Measurements from ENCODE around the gene ANKRD44. TPM values are rescaled to one million over a fixed set of nuclear protein-coding genes. Genes with fewer than 3 reads are reported as not detected.

Gene ANKRD44
- total RNA-seq, 1 experiment from 2014 or later, result 7.8 TPM

DNA sequence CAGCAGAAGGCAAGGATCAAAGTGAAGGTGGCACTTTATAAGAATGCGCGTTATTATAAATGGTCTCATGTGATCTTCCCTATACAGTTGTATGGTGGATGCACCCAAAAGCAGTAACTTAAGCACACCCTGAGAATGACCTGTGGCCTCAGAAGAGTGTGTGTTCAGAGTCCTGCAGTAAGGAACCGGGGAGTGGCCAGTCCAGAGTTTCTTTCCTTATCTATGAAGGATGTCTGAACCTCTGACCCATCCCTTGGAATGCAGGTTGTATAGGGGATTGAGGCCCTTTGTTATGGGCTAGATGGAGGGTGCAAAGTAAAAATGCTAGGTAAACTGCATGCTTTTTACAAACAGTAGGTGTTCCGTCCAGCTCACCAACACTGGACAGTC, 43.6 kb upstream of the ANKRD44 start:
- Histone ChIP-seq H3K27me3 (ENCODE audit: control insufficient read depth, insufficient read depth, low read length) (no peaks in the 10 kb centered on the region), H3K4me3 (ENCODE audit: low read depth in 2 of 2, low read length in 2 of 2) (no peak overlapping the region), H3K4me1 (ENCODE audit: control insufficient read depth, insufficient read depth, low read length) (no peaks in the 10 kb centered on the region), H3K9me3 (ENCODE audit: control insufficient read depth, insufficient read depth, low read depth, low read length) (no peaks in the 10 kb centered on the region), H3K27ac (ENCODE audit: low read length) (no peak overlapping the region), H3K36me3 (ENCODE audit: control insufficient read depth, insufficient read depth, low read length) (no peaks in the 10 kb centered on the region)
- ATAC-seq (no peak), DNase-seq (ENCODE audit: low read depth, low spot score) (no peak)
- in situ Hi-C loops (cut with HindIII; ENCODE audit: low pct_unique_long_range_greater_than_20kb, low sequenced_read_pairs) (no loop called here), intact Hi-C loops (cut with micrococcal nuclease; ENCODE audit: unreplicated experiment) (no loop called here)
- TF ChIP-seq SIN3A (IDR thresholded peaks at IDR 0.05; ENCODE audit: borderline replicate concordance, insufficient read depth, low read depth, low read length), result no peak
- no peak for TF ChIP-seq TCF7L2 (IDR thresholded peaks at IDR 0.05; ENCODE audit: low read depth, low read length)
- TF ChIP-seq, protein P1, sequence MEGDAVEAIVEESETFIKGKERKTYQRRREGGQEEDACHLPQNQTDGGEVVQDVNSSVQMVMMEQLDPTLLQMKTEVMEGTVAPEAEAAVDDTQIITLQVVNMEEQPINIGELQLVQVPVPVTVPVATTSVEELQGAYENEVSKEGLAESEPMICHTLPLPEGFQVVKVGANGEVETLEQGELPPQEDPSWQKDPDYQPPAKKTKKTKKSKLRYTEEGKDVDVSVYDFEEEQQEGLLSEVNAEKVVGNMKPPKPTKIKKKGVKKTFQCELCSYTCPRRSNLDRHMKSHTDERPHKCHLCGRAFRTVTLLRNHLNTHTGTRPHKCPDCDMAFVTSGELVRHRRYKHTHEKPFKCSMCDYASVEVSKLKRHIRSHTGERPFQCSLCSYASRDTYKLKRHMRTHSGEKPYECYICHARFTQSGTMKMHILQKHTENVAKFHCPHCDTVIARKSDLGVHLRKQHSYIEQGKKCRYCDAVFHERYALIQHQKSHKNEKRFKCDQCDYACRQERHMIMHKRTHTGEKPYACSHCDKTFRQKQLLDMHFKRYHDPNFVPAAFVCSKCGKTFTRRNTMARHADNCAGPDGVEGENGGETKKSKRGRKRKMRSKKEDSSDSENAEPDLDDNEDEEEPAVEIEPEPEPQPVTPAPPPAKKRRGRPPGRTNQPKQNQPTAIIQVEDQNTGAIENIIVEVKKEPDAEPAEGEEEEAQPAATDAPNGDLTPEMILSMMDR (IDR thresholded peaks at IDR 0.05), result no peak
- TF ChIP-seq POLR2AphosphoS5 (IDR thresholded peaks at IDR 0.05; ENCODE audit: low read depth, low read length), result no peak
- TF ChIP-seq, protein P2, sequence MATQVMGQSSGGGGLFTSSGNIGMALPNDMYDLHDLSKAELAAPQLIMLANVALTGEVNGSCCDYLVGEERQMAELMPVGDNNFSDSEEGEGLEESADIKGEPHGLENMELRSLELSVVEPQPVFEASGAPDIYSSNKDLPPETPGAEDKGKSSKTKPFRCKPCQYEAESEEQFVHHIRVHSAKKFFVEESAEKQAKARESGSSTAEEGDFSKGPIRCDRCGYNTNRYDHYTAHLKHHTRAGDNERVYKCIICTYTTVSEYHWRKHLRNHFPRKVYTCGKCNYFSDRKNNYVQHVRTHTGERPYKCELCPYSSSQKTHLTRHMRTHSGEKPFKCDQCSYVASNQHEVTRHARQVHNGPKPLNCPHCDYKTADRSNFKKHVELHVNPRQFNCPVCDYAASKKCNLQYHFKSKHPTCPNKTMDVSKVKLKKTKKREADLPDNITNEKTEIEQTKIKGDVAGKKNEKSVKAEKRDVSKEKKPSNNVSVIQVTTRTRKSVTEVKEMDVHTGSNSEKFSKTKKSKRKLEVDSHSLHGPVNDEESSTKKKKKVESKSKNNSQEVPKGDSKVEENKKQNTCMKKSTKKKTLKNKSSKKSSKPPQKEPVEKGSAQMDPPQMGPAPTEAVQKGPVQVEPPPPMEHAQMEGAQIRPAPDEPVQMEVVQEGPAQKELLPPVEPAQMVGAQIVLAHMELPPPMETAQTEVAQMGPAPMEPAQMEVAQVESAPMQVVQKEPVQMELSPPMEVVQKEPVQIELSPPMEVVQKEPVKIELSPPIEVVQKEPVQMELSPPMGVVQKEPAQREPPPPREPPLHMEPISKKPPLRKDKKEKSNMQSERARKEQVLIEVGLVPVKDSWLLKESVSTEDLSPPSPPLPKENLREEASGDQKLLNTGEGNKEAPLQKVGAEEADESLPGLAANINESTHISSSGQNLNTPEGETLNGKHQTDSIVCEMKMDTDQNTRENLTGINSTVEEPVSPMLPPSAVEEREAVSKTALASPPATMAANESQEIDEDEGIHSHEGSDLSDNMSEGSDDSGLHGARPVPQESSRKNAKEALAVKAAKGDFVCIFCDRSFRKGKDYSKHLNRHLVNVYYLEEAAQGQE (IDR thresholded peaks at IDR 0.05; ENCODE audit: insufficient read depth in 1 of 2, low read depth in 2 of 2, low read length in 1 of 2), result no peak
- no TSS peak for BruUV-seq (replicated peaks)
- CTCF ChIA-PET, result no interaction called here
- POLR2A ChIA-PET, result no interaction called here

DNA sequence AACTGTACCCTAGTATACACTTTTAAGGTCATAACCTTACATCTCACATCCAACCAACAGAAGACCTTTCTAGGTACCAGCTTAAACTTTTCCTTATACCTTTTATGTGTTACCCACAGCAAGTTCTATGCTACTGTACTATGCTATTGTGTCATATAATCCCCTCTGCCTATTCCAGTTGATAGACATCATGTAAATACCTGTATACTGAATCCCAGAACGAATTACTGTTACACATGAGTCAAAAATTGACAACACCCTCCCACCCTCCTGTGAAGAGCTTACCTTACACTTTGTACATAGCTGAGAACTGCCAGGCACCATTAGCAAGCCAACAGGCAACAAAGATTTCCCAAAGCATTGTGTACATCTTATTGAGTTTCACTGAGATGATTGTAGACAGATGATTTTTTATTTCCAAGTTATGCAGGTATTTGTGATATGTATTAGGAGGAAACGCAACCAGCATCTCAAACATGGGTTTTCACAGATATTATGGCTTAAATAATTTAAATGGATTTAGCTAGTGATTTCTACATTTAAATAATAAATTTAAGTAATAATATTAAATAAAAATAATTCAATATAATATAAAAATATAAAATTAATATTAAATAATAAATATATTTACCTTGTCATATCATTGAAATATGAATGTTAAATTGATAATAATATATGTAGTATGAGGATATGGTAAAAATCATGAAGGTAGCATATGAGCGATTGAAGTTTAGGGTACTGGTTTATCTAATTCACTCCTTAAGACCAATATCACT, 43.0 kb upstream of the ANKRD44 start:
- TF ChIP-seq, protein P1 (IDR thresholded peaks at IDR 0.05), result no peak
- TF ChIP-seq POLR2AphosphoS5 (IDR thresholded peaks at IDR 0.05; ENCODE audit: low read depth, low read length) (no peak), TCF7L2 (IDR thresholded peaks at IDR 0.05; ENCODE audit: low read depth, low read length) (no peak), SIN3A (IDR thresholded peaks at IDR 0.05; ENCODE audit: borderline replicate concordance, insufficient read depth, low read depth, low read length) (no peak)
- TF ChIP-seq, protein P2 (IDR thresholded peaks at IDR 0.05; ENCODE audit: insufficient read depth in 1 of 2, low read depth in 2 of 2, low read length in 1 of 2), result no peak
- Histone ChIP-seq H3K9me3 (ENCODE audit: control insufficient read depth, insufficient read depth, low read depth, low read length) (no peaks in the 10 kb centered on the region), H3K27me3 (ENCODE audit: control insufficient read depth, insufficient read depth, low read length) (no peaks in the 10 kb centered on the region), H3K4me1 (ENCODE audit: control insufficient read depth, insufficient read depth, low read length) (no peaks in the 10 kb centered on the region), H3K36me3 (ENCODE audit: control insufficient read depth, insufficient read depth, low read length) (no peaks in the 10 kb centered on the region), H3K27ac (ENCODE audit: low read length) (no peak overlapping the region), H3K4me3 (ENCODE audit: low read depth in 2 of 2, low read length in 2 of 2) (no peak overlapping the region)
- in situ Hi-C loops (cut with HindIII; ENCODE audit: low pct_unique_long_range_greater_than_20kb, low sequenced_read_pairs) (no loop called here), intact Hi-C loops (cut with micrococcal nuclease; ENCODE audit: unreplicated experiment) (no loop called here)
- DNase-seq (ENCODE audit: low read depth, low spot score) (no peak), ATAC-seq (no peak)
- no TSS peak for BruUV-seq (replicated peaks)
- CTCF ChIA-PET, result interaction anchor here (0.5 kb wide), 1 partner anchor 242 kb away, joined by 5 read pairs; no protein-coding TSS in a partner anchor
- POLR2A ChIA-PET, result no interaction called here
